ENCODE data around the gene FHOD3. TPM values are rescaled to one million over a fixed set of nuclear protein-coding genes. Genes with fewer than 3 reads are reported as not detected.
"Not testable (repeated sequence)": the region's sequence is repeated elsewhere in the genome, so short reads cannot be mapped to it uniquely, and the experiment has no call there.

FHOD3 gene
- total RNA-seq, 1 donor: 13.0 TPM

DNA sequence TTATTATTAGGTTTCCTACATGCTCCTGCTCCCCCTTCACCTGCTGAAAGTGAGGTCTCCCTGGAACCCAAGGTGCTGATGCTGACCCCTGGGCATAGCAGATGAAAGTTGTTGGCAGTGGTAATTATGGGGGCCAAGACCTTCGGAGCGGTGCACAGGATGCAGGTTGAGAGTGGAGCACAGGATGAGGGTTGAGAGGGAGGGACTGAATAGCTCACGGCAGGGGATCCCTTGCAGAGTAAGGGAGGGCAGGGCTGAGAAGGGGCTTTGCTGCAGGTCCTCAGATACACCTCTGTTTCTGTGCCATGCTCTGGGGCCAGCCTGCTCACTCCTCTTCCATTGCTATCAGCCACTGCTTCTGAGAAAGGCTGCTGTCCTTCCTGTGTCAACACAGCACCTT, 163.3 kb downstream of the FHOD3 start:
- no peak for DNase-seq (ENCODE audit: insufficient read length, low spot score, missing footprints)
- no peak overlapping the region for H3K4me2 ChIP-seq (ENCODE audit: insufficient read depth, low read length)
- H3K36me3 ChIP-seq (ENCODE audit: insufficient read depth, low read length): no peaks in the 10 kb centered on the region
- no peaks in the 10 kb centered on the region for H3K4me1 ChIP-seq (ENCODE audit: insufficient read depth, low read length)
- H3K27me3 ChIP-seq (ENCODE audit: insufficient read depth, low read length): no peaks in the 10 kb centered on the region
- H3K27ac ChIP-seq (ENCODE audit: low read depth, low read length): no peak overlapping the region
- H3K9me3 ChIP-seq (ENCODE audit: low read depth, low read length): no peaks in the 10 kb centered on the region
- TF ChIP-seq, protein P1, sequence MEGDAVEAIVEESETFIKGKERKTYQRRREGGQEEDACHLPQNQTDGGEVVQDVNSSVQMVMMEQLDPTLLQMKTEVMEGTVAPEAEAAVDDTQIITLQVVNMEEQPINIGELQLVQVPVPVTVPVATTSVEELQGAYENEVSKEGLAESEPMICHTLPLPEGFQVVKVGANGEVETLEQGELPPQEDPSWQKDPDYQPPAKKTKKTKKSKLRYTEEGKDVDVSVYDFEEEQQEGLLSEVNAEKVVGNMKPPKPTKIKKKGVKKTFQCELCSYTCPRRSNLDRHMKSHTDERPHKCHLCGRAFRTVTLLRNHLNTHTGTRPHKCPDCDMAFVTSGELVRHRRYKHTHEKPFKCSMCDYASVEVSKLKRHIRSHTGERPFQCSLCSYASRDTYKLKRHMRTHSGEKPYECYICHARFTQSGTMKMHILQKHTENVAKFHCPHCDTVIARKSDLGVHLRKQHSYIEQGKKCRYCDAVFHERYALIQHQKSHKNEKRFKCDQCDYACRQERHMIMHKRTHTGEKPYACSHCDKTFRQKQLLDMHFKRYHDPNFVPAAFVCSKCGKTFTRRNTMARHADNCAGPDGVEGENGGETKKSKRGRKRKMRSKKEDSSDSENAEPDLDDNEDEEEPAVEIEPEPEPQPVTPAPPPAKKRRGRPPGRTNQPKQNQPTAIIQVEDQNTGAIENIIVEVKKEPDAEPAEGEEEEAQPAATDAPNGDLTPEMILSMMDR (IDR thresholded peaks at IDR 0.05; ENCODE audit: extremely low read depth, low read depth, low read length): no peak
- no peak overlapping the region for H2AFZ ChIP-seq (ENCODE audit: low read length)
- no peaks in the 10 kb centered on the region for H3K79me2 ChIP-seq (ENCODE audit: insufficient read depth, low read length)
- no peaks in the 10 kb centered on the region for H4K20me1 ChIP-seq (ENCODE audit: insufficient read depth, low read length)
- H3K4me3 ChIP-seq (ENCODE audit: insufficient read depth, low read length): no peak overlapping the region

- H2AFZ ChIP-seq (ENCODE audit: low read length): no peak overlapping the region
- no peak for DNase-seq (ENCODE audit: insufficient read length, low spot score, missing footprints)
- no peaks in the 10 kb centered on the region for H3K27me3 ChIP-seq (ENCODE audit: insufficient read depth, low read length)
- no peak overlapping the region for H3K27ac ChIP-seq (ENCODE audit: low read depth, low read length)
- H3K4me2 ChIP-seq (ENCODE audit: insufficient read depth, low read length): peak overlapping the region; percentile 42
- no peaks in the 10 kb centered on the region for H3K4me1 ChIP-seq (ENCODE audit: insufficient read depth, low read length)
- H3K79me2 ChIP-seq (ENCODE audit: insufficient read depth, low read length): no peaks in the 10 kb centered on the region
- H3K36me3 ChIP-seq (ENCODE audit: insufficient read depth, low read length): no peaks in the 10 kb centered on the region
- no peaks in the 10 kb centered on the region for H4K20me1 ChIP-seq (ENCODE audit: insufficient read depth, low read length)
- TF ChIP-seq, protein P1 (IDR thresholded peaks at IDR 0.05; ENCODE audit: extremely low read depth, low read depth, low read length): no peak
- no peaks in the 10 kb centered on the region for H3K9me3 ChIP-seq (ENCODE audit: low read depth, low read length)
- H3K4me3 ChIP-seq (ENCODE audit: insufficient read depth, low read length): no peak overlapping the region
Measured at GRCh38 chr18:36461551-36461987, 164.1 kb downstream of the FHOD3 start.

DNA sequence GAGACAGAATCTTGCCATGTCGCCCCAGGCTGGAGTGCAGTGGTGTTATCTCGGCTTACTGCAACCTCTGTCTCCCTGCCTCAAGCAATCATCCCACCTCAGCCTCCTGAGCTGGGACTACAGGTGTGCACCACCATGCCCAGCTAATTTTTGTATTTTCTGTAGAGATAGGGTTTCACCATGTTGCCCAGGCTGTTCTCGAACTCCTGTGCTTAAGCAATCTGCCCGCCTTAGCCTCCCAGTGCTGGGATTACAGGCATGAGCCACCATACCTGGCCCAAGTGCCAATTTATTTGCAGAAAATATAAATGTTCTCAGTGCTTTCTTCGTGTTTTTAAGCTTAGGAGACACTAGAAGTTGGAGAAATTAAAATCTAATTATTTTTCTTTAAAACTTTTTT, 166.0 kb downstream of the FHOD3 start:
- H3K27ac ChIP-seq (ENCODE audit: low read depth, low read length); H3K4me3 ChIP-seq (ENCODE audit: insufficient read depth, low read length); H3K27me3 ChIP-seq (ENCODE audit: insufficient read depth, low read length); H4K20me1 ChIP-seq (ENCODE audit: insufficient read depth, low read length); H3K9me3 ChIP-seq (ENCODE audit: low read depth, low read length); H2AFZ ChIP-seq (ENCODE audit: low read length); H3K79me2 ChIP-seq (ENCODE audit: insufficient read depth, low read length); H3K4me2 ChIP-seq (ENCODE audit: insufficient read depth, low read length); DNase-seq (ENCODE audit: insufficient read length, low spot score, missing footprints); H3K36me3 ChIP-seq (ENCODE audit: insufficient read depth, low read length); H3K4me1 ChIP-seq (ENCODE audit: insufficient read depth, low read length): not testable (repeated sequence)

DNA sequence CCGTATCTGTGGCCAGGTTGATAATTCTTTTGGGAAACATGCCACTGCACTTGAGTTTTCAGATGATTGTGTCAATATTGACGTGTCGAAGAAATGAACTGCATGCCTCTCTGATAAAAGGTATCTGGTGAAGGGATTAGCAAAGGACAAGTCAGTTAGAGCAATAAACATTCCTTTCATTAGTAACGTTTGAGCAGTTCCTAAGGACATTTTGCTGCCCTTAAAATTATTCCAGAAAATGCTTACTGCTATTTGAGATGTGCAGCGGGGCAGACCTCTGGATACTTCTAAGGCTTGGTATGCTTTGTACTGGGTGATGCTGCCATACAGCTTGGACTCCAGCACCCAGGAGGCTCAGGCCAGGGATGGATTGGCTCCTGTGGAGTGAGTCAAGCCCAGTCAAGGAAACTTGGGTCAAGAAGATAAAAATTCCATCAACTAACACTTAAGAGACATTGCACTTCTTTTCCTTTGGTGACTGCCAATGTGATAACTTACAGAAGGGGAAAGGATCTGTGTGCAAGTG, 166.7 kb downstream of the FHOD3 start:
- no peak for DNase-seq (ENCODE audit: insufficient read length, low spot score, missing footprints)
- Histone ChIP-seq H3K36me3 (ENCODE audit: insufficient read depth, low read length) (no peaks in the 10 kb centered on the region), H3K79me2 (ENCODE audit: insufficient read depth, low read length) (no peaks in the 10 kb centered on the region), H4K20me1 (ENCODE audit: insufficient read depth, low read length) (no peaks in the 10 kb centered on the region), H3K9me3 (ENCODE audit: low read depth, low read length) (no peaks in the 10 kb centered on the region), H3K4me1 (ENCODE audit: insufficient read depth, low read length) (no peaks in the 10 kb centered on the region), H3K27ac (ENCODE audit: low read depth, low read length) (no peak overlapping the region), H3K27me3 (ENCODE audit: insufficient read depth, low read length) (no peaks in the 10 kb centered on the region), H3K4me2 (ENCODE audit: insufficient read depth, low read length) (no peak overlapping the region), H3K4me3 (ENCODE audit: insufficient read depth, low read length) (no peak overlapping the region), H2AFZ (ENCODE audit: low read length) (no peak overlapping the region)
- TF ChIP-seq, protein P1 (IDR thresholded peaks at IDR 0.05; ENCODE audit: extremely low read depth, low read depth, low read length): no peak
